SH-SY5Y (cell line): ENCODE data around the gene SLCO4A1.

ENCODE experiments used
- GATA2 ChIP-seq: IDR thresholded peaks from 2 replicates; pipeline ENCODE4 v1.6.1; 2011; ENCODE audit warnings: mild to moderate bottlenecking, low read depth, low read length
- GATA3 ChIP-seq: IDR thresholded peaks from 2 replicates; pipeline ENCODE4 v1.6.1; 2011; ENCODE audit warnings: low read depth, mild to moderate bottlenecking, low read length, moderate library complexity

Gene SLCO4A1

GRCh38 chr20:62602550-62602949 is 39.8 kb upstream of the SLCO4A1 start:
- TF ChIP-seq GATA2 (no peak), GATA3 (no peak)

- TF ChIP-seq GATA2 (no peak), GATA3 (no peak)
Measured at GRCh38 chr20:62603021-62603906, 39.0 kb upstream of the SLCO4A1 start.

DNA sequence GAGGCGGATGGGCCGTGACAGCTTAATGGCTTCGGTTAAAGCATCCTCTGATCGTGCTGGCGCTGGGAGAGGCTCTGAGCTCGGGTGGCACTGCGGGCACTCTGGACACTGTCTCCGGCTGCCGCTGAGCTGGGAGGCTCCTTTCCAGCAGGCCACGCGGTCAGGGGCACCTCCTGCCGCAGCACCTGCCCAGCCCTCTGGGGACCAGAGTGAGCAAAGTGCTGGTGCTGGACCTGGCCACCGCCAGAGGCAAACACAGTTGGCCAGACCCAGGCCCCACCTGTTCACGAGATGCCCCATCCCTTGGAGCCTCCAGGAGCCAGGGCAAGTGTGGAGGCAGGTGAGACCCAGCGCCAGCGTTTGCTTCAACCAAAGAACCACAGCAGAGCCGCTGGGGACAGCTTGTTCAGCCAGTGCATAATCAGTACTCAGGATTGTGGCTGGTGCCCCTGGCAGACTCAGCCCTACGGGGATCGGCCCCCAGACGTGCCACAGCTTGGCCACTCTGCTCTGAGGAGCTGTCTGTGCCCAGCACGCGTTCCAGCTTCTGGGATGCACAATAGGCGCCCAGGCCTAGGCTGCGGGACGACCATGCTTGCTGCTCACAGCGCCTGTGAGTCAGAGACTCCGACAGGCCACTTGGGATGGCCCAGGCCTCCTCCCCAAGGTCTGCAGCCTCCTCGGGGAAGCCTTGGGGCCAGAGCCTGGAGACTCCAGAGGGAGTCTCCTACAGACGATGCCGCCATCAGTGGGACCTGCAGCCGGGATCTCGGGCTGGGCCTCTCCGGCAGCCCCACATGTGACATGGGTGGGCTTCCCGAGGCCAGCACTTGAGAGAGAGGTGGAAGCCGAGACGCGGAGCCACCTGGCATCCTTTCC is 38.2 kb upstream of the SLCO4A1 start:
- TF ChIP-seq GATA2 (no peak), GATA3 (no peak)

DNA sequence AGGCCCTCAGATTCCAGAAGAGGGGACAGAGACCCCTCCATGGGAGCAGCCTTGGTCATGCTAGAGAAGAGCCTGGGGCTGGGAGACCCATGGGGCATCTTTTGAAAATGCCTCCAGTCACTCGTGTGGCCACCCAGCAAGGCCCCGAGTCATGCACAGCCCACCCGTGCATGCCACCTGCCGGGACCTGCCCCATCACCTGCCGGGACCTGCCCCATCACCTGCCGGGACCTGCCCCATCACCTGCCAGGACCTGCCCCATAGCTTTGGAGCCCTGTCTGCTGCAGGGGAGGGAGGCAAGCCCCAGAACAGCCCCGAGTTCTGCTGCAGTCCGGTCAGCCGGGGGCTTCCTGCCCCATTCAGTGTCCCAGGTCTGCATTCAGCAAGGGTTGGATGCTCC is 37.5 kb upstream of the SLCO4A1 start:
- TF ChIP-seq GATA2 (no peak), GATA3 (no peak)

DNA sequence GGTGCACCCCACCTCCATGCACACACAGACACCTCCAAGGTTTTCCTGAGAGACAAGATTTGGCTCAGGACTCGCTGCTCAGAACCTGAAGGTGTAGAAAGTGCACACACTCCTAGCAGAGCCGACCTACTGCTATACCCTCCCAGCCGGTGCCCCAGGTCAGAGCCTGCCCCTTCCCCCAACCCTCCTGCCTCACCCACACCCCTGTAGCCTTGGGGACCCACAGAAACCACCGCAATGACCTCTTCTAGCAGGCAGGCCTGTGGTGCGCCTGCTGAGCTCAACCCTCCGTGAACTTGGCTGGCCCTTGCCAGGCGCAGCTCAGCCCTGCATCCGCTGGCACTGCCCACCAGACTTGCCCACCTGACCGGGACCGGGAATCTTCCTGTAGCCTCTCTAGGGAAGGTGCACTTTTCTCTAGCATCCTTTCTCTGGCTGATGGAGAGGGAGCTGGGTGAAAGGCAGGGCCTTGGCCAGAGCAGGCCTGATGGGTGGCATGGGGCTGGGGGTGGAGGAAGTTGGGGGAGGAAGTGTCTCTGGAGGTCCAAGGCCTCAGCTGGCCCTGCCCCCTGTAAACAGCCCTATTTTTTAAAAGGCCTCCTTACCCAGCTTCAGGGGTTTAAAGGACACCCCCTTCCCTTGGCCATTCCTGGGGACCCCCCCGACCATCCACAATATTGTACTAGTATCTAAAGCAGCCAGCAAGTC is 36.9 kb upstream of the SLCO4A1 start:
- TF ChIP-seq GATA2 (no peak), GATA3 (no peak)

GRCh38 chr20:62606016-62606415 is 36.3 kb upstream of the SLCO4A1 start:
- TF ChIP-seq GATA3 (no peak), GATA2 (no peak)

GRCh38 chr20:62606551-62607201 is 35.6 kb upstream of the SLCO4A1 start:
- TF ChIP-seq GATA3 (no peak), GATA2 (no peak)

DNA sequence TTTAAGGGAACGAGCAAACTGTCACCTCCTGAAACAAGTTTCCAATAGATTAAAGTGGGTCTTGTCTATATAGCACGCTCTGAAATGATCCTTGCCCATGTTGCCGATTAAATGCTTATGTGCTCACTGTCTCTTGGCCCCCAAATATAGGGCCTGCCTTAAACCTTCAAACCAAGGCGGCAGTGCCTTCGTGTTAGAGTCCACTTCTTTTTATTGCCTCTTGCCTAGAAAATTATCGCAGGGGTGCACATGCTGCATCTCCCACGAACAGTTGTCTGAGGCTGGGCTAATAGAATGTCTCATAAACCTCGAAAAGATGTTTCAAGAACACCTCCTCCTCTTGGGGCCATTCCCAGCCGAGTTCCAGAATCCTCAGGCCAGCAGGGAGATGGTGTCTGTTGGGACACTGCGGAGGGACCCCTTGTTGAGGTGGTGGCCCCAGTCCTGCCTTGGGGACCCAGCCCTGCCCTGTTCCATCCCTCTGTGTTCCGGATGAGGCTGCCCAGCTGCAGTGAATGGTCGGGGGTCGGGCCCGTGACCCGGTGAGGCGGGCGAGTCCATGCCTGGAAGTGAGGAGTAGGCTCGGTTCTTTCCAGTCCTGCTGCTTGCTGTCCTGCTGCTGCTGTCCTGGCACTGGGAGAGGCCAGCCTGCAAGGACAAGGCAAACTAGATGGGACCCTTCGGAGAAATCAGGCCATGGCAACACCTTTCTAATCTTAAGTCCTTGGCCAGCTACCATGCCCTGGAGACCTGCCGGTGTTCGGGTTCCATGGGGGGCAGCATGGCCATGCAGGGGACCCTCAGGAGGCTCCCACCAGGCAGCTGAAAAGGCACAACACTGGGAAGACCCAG is 34.7 kb upstream of the SLCO4A1 start:
- TF ChIP-seq GATA2 (no peak), GATA3 (no peak)

DNA sequence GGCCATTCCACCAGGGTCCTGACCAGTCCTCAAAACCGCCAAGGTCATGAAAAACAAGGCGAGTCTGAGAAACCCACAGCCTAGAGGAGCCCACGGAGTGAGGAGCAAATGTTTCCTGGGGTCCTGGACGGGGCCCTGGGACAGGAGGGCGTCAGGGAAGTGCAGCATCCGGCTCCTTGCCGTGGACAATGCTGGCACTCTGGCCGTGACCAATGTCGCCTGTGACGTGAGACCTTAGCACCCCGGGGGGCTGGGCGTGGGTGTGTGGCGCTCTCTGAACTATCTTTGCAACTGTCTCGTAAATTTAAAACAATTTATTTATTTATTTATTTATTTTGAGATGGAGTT is 34.1 kb upstream of the SLCO4A1 start:
- TF ChIP-seq GATA3 (no peak), GATA2 (no peak)

DNA sequence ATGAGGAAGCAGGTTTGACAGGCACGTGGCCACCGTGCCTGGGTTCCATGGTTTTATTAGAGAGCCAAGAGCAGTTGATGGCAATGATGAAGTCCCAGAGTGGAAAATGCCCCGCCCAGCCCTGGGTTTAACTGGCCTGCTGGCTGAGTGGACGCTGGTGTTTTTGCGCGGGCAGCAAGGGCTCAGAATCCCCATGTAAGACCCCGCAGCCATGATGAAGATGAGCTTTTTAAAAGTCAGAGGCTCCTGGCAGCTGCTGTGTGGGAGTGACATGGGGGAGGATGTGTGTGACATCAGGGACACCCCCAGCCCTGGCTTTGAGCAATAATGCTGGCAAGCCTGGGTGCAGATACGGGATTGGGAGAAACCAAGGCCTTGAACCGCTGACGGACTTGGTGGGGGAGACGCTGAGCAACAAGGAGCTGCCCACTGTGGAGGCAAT is 33.0 kb upstream of the SLCO4A1 start:
- TF ChIP-seq GATA2 (no peak), GATA3 (no peak)

DNA sequence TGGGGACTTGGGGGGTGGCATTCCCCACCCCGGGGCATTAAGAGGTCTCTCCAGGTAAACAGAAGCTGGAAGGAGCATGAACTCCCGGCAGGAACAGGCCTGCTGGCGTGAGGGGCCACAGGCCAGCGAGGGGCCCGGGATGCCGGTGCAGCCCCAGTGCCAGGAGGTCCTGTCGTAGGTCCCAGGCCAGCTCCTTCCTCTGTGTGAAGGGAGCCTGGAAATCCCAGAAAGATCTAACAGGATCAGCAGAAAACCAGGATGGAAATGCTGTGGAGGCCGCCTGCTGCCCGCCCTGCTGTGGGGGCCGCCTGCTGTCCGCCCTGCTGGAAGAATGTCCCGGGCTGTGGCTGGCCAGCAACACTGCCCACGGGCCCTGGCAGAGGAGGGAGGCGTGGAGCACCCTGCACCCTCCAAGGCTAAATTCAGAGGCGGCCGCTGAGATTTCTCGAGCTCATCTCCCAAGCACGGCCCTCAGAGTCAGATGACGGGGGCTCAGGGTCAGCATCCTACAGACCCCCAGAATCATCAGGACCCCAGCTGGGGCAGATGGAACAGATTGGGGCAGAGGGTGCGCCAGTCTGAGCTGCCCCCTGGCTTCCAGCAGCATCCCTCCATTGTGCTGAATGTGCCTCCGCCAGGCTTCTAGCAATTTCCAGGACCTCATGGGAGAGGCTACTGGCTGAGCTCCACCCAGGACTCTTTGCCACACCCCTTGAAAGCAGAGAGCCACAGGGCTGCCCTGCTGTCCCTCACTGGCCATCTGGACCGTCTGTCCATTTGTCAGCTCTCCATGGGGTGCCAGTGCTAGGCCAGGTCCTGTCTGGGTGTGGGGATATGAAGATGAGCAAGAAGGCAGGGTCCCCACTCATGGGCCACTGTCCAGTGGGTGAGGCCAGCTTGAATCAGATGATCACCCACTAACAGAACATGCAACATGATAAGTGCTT is 32.2 kb upstream of the SLCO4A1 start:
- no peak for TF ChIP-seq GATA3
- no peak for TF ChIP-seq GATA2

DNA sequence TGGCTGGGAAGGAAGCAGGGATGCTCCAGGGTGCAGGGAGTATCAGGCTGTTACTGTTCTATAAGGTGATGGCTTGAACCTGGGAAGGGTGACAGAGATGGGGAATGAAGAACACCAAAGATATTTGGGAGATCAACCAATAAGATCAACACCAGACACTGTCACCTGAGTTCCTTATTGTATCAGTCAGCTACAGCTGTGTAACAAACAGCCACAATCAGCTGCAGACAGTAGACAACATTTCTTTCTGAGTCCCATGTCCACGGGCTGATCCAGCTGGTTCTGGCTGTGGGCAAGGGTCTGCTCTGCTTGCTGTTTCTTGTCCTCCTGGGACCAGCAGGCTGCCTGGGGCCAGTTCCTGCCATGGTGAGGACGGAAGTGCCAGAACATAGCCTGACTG is 31.3 kb upstream of the SLCO4A1 start:
- TF ChIP-seq GATA3 (no peak), GATA2 (no peak)

GRCh38 chr20:62611819-62612218 is 30.5 kb upstream of the SLCO4A1 start:
- TF ChIP-seq GATA3, result no peak
- no peak for TF ChIP-seq GATA2
